Liver (tissue), 9 donors: ENCODE results near the gene P4HTM. TPM values are rescaled to one million over a fixed set of nuclear protein-coding genes. Genes with fewer than 3 reads are reported as not detected.

Source experiments
- DNase-seq: peaks from one replicate; pipeline ENCODE4 v3.0.0-alpha.2; 2017; ENCODE audit warnings: low spot score
- H3K27ac ChIP-seq, 2 donors: one replicate each; pipeline ENCODE4 v1.7.0; 2013; ENCODE audit warnings: inconsistent platforms in 2 of 2, low read length in 2 of 2, control low read depth in 1 of 2, low read depth in 1 of 2, mild to moderate bottlenecking in 1 of 2
- H3K27me3 ChIP-seq, 4 donors: one replicate each; pipeline versions ENCODE4 v1.6.1 to v1.7.0; 2013; ENCODE audit warnings: low read length in 3 of 4, inconsistent platforms in 1 of 4, mild to moderate bottlenecking in 1 of 4, moderate library complexity in 1 of 4; ENCODE audit not compliant: control insufficient read depth in 4 of 4, insufficient read depth in 4 of 4
- H3K36me3 ChIP-seq, 4 donors: one replicate each; pipeline versions ENCODE4 v1.6.1 to v1.7.0; 2013; ENCODE audit warnings: low read length in 3 of 4, mild to moderate bottlenecking in 3 of 4, low read depth in 1 of 4, moderate library complexity in 1 of 4; ENCODE audit not compliant: control insufficient read depth in 4 of 4, insufficient read depth in 3 of 4
- H3K4me1 ChIP-seq, 4 donors: one replicate each; pipeline versions ENCODE4 v1.6.1 to v1.7.0; 2013; ENCODE audit warnings: low read length in 3 of 4, mild to moderate bottlenecking in 3 of 4, moderate library complexity in 1 of 4; ENCODE audit not compliant: control insufficient read depth in 4 of 4, insufficient read depth in 4 of 4
- H3K4me3 ChIP-seq, 3 donors: one replicate each; pipeline versions ENCODE4 v1.6.1 to v1.7.0; 2013; ENCODE audit warnings: low read length in 3 of 3, control low read depth in 1 of 3, low read depth in 1 of 3, mild to moderate bottlenecking in 1 of 3
- H3K9ac ChIP-seq, 2 donors: one replicate each; pipeline ENCODE4 v1.7.0; 2013; ENCODE audit warnings: low read length in 2 of 2, mild to moderate bottlenecking in 2 of 2, moderate library complexity in 2 of 2, control low read depth in 1 of 2, low read depth in 1 of 2
- H3K9me3 ChIP-seq, 4 donors: one replicate each; pipeline versions ENCODE4 v1.6.1 to v1.7.0; 2013; ENCODE audit warnings: low read length in 3 of 4; ENCODE audit not compliant: control insufficient read depth in 4 of 4
- ATF3 ChIP-seq: IDR thresholded peaks from 2 replicates; pipeline ENCODE4 v1.6.1; 2016; ENCODE audit warnings: antibody characterized with exemption
- EGR1 ChIP-seq, 2 donors: IDR thresholded peaks; 2 replicates each; pipeline ENCODE4 v1.6.1; 2016 to 2018; ENCODE audit warnings: antibody characterized with exemption in 2 of 2, low read depth in 2 of 2
- FOXA1 ChIP-seq: IDR thresholded peaks from 2 replicates; pipeline ENCODE4 v1.6.1; 2016; ENCODE audit warnings: antibody characterized with exemption
- FOXA2 ChIP-seq: IDR thresholded peaks from 2 replicates; pipeline ENCODE4 v1.6.1; 2016; ENCODE audit warnings: antibody characterized with exemption
- GABPA ChIP-seq, 2 donors: IDR thresholded peaks in 1 of 2; conservative IDR thresholded peaks in 1 of 2; 2 replicates each; pipeline ENCODE4 v1.6.1; 2016; ENCODE audit warnings: antibody characterized with exemption in 2 of 2, mild to moderate bottlenecking in 1 of 2, moderate library complexity in 1 of 2
- HNF4A ChIP-seq, 2 donors: conservative IDR thresholded peaks; 2 replicates each; pipeline ENCODE4 v1.6.1; 2016; ENCODE audit warnings: antibody characterized with exemption in 2 of 2, mild to moderate bottlenecking in 2 of 2
- HNF4G ChIP-seq: IDR thresholded peaks from 2 replicates; pipeline ENCODE4 v1.6.1; 2016; ENCODE audit warnings: antibody characterized with exemption
- JUND ChIP-seq, 2 donors: IDR thresholded peaks; 2 replicates each; pipeline ENCODE4 v1.6.1; 2016; ENCODE audit warnings: antibody characterized with exemption in 2 of 2
- MAX ChIP-seq: IDR thresholded peaks from 2 replicates; pipeline ENCODE4 v1.6.1; 2016; ENCODE audit warnings: antibody characterized with exemption
- NR2F2 ChIP-seq: IDR thresholded peaks from 2 replicates; pipeline ENCODE4 v1.6.1; 2016; ENCODE audit warnings: antibody characterized with exemption
- RAD21 ChIP-seq, 2 donors: IDR thresholded peaks; 2 replicates each; pipeline ENCODE4 v1.6.1; 2016; ENCODE audit warnings: antibody characterized with exemption in 2 of 2, mild to moderate bottlenecking in 2 of 2
- RXRA ChIP-seq, 2 donors: IDR thresholded peaks; 2 replicates each; pipeline ENCODE4 v1.6.1; 2017 to 2018; ENCODE audit warnings: antibody characterized with exemption in 2 of 2, mild to moderate bottlenecking in 1 of 2
- SP1 ChIP-seq: IDR thresholded peaks from 2 replicates; pipeline ENCODE4 v1.6.1; 2018; ENCODE audit warnings: antibody characterized with exemption, mild to moderate bottlenecking
- TAF1 ChIP-seq: conservative IDR thresholded peaks from 2 replicates; pipeline ENCODE4 v1.6.1; 2016; ENCODE audit warnings: antibody characterized with exemption, mild to moderate bottlenecking
- YY1 ChIP-seq: IDR thresholded peaks from 2 replicates; pipeline ENCODE4 v1.6.1; 2016; ENCODE audit warnings: antibody characterized with exemption, mild to moderate bottlenecking
- polyA plus RNA-seq, 2 donors: library from polyadenylated mRNA; stranded (reverse) in 1 of 2; unstranded in 1 of 2; fragments of 200-250 nt in 1 of 2; fragments of >200 nt in 1 of 2; fragmentation: Nextera tagmentation in 1 of 2; extraction: Ambion mirVana in 1 of 2; gene quantifications; one replicate each; pipeline versions ENCODE4 v1.2.1 to v1.2.3, GENCODE V29; 2013 to 2015
- total RNA-seq, 2 donors: library from RNA; depleted of rRNA; stranded (reverse); fragments of >200 nt; gene quantifications; one replicate each; pipeline ENCODE4 v1.2.3, GENCODE V29; 2014
- TF ChIP-seq, protein P1 (sequence below): IDR thresholded peaks from 2 replicates; pipeline ENCODE4 v1.6.1; 2016; ENCODE audit warnings: antibody characterized with exemption, mild to moderate bottlenecking
- TF ChIP-seq, protein P2 (sequence below): IDR thresholded peaks from 2 replicates; pipeline ENCODE4 v1.6.1; 2016; ENCODE audit warnings: antibody characterized with exemption
- TF ChIP-seq, protein P3 (sequence below): fragments of 150-350 bp; IDR thresholded peaks from 2 replicates; pipeline ENCODE4 v1.5.1; 2017; ENCODE audit warnings: improper control_type of control experiment, low read depth, low read length; ENCODE audit not compliant: missing input control
- donor health status: healthy.
- donor health status: healthy.
- donor health status: healthy.
- donor health status: healthy.
- donor health status: healthy.

Gene P4HTM
- total and polyA plus RNA-seq, 4 donors, result 10.0 to 16.2 (median 11.9) TPM

DNA sequence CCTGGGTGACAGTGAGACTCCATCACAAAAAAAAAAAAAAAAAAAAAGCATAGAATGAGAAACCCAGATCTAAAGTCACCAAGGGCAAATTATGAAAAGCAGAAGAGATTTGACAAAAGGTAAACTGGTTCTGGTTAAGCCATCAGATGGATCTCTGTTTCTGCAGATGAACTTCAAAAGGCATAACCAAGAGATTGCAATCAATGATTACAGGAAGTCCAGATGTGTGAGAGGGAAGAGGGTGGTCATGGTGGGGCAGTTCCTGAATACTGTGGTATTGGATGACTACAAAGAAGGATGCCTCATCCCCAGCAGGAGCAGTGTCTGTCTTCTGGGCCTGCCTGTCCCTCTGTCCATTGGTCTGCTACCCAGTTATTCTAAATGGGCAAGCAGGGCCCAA lies 3.8 kb downstream of the P4HTM start:
- TF ChIP-seq SP1 (no peak), EGR1 (IDR thresholded peaks at IDR 0.05; ENCODE audit: low read depth in 2 of 2) (no peak), GABPA (IDR thresholded peaks at IDR 0.05 in 1 of 2, conservative IDR thresholded peaks at IDR 0.05 in 1 of 2) (no peak), JUND (IDR thresholded peaks at IDR 0.05) (no peak), FOXA2 (no peak), HNF4G (no peak), RAD21 (IDR thresholded peaks at IDR 0.05) (no peak), FOXA1 (no peak), TAF1 (no peak), MAX (no peak), YY1 (no peak), HNF4A (conservative IDR thresholded peaks at IDR 0.05) (no peak), RXRA (IDR thresholded peaks at IDR 0.05) (no peak), NR2F2 (no peak), ATF3 (no peak)
- TF ChIP-seq, protein P1, sequence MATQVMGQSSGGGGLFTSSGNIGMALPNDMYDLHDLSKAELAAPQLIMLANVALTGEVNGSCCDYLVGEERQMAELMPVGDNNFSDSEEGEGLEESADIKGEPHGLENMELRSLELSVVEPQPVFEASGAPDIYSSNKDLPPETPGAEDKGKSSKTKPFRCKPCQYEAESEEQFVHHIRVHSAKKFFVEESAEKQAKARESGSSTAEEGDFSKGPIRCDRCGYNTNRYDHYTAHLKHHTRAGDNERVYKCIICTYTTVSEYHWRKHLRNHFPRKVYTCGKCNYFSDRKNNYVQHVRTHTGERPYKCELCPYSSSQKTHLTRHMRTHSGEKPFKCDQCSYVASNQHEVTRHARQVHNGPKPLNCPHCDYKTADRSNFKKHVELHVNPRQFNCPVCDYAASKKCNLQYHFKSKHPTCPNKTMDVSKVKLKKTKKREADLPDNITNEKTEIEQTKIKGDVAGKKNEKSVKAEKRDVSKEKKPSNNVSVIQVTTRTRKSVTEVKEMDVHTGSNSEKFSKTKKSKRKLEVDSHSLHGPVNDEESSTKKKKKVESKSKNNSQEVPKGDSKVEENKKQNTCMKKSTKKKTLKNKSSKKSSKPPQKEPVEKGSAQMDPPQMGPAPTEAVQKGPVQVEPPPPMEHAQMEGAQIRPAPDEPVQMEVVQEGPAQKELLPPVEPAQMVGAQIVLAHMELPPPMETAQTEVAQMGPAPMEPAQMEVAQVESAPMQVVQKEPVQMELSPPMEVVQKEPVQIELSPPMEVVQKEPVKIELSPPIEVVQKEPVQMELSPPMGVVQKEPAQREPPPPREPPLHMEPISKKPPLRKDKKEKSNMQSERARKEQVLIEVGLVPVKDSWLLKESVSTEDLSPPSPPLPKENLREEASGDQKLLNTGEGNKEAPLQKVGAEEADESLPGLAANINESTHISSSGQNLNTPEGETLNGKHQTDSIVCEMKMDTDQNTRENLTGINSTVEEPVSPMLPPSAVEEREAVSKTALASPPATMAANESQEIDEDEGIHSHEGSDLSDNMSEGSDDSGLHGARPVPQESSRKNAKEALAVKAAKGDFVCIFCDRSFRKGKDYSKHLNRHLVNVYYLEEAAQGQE, result no peak
- TF ChIP-seq, protein P2, sequence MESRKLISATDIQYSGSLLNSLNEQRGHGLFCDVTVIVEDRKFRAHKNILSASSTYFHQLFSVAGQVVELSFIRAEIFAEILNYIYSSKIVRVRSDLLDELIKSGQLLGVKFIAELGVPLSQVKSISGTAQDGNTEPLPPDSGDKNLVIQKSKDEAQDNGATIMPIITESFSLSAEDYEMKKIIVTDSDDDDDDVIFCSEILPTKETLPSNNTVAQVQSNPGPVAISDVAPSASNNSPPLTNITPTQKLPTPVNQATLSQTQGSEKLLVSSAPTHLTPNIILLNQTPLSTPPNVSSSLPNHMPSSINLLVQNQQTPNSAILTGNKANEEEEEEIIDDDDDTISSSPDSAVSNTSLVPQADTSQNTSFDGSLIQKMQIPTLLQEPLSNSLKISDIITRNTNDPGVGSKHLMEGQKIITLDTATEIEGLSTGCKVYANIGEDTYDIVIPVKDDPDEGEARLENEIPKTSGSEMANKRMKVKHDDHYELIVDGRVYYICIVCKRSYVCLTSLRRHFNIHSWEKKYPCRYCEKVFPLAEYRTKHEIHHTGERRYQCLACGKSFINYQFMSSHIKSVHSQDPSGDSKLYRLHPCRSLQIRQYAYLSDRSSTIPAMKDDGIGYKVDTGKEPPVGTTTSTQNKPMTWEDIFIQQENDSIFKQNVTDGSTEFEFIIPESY, result no peak
- TF ChIP-seq, protein P3, sequence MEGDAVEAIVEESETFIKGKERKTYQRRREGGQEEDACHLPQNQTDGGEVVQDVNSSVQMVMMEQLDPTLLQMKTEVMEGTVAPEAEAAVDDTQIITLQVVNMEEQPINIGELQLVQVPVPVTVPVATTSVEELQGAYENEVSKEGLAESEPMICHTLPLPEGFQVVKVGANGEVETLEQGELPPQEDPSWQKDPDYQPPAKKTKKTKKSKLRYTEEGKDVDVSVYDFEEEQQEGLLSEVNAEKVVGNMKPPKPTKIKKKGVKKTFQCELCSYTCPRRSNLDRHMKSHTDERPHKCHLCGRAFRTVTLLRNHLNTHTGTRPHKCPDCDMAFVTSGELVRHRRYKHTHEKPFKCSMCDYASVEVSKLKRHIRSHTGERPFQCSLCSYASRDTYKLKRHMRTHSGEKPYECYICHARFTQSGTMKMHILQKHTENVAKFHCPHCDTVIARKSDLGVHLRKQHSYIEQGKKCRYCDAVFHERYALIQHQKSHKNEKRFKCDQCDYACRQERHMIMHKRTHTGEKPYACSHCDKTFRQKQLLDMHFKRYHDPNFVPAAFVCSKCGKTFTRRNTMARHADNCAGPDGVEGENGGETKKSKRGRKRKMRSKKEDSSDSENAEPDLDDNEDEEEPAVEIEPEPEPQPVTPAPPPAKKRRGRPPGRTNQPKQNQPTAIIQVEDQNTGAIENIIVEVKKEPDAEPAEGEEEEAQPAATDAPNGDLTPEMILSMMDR, result no peak
- Histone ChIP-seq H3K4me3 (no peak overlapping the region), H3K9ac (no peak overlapping the region), H3K4me1 (peaks cover 3 to 22% (median 15%) of the 10 kb centered on the region in 4 donors), H3K27ac (no peak overlapping the region), H3K36me3 (peaks cover 0 to 2% (median 0%) of the 10 kb centered on the region in 4 donors), H3K9me3 (no peaks in the 10 kb centered on the region), H3K27me3 (no peaks in the 10 kb centered on the region)
- DNase-seq, result no peak
